ENCODE results near the gene NOP14. TPM values are rescaled to one million over a fixed set of nuclear protein-coding genes. Genes with fewer than 3 reads are reported as not detected.
A peak's percentile ranks its signal among the peaks of the same experiment; 100 is the strongest.

The NOP14 gene
- total RNA-seq, 6 experiments from 2014 or later, result 16.1 to 24.7 (median 19.5) TPM

DNA sequence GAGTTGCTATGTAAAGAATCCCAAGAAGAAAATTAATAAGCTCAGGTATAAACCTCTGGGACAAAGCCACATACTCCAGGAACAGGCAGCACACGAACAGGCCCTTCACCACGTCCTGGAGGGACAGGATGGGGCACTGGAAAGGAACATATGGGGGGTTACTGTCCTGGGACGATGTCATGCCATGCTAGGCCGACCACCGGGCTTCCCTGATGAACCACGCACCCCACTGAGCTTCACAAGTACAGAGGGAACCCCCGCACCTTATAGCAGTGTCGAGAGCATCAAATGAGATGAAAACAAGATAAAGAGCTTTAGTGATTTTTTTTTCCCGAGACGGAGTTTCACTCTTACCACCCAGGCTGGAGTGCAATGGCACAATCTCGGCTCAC is 19.1 kb downstream of the NOP14 start:
- DNase-seq, result peak in 2 of 3 donors; percentile 8 to 24
- Histone ChIP-seq H3K4me1 (peaks cover 0 to 28% (median 13%) of the 10 kb centered on the region in 4 donors), H3K27me3 (no peaks in the 10 kb centered on the region), H3K36me3 (peaks cover 6 to 81% (median 45%) of the 10 kb centered on the region in 4 donors), H3K9me3 (no peaks in the 10 kb centered on the region), H3K4me3 (no peak overlapping the region), H3K27ac (no peak overlapping the region)
- intact Hi-C loops (cut with DNase I), result no loop called here
- no peak for ATAC-seq
- TF ChIP-seq, protein P1, sequence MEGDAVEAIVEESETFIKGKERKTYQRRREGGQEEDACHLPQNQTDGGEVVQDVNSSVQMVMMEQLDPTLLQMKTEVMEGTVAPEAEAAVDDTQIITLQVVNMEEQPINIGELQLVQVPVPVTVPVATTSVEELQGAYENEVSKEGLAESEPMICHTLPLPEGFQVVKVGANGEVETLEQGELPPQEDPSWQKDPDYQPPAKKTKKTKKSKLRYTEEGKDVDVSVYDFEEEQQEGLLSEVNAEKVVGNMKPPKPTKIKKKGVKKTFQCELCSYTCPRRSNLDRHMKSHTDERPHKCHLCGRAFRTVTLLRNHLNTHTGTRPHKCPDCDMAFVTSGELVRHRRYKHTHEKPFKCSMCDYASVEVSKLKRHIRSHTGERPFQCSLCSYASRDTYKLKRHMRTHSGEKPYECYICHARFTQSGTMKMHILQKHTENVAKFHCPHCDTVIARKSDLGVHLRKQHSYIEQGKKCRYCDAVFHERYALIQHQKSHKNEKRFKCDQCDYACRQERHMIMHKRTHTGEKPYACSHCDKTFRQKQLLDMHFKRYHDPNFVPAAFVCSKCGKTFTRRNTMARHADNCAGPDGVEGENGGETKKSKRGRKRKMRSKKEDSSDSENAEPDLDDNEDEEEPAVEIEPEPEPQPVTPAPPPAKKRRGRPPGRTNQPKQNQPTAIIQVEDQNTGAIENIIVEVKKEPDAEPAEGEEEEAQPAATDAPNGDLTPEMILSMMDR (IDR thresholded peaks at IDR 0.05), result no peak
- no peak for TF ChIP-seq POLR2A (IDR thresholded peaks at IDR 0.05)
- 60% methylated on average over 1 of the region's 11 CpGs for WGBS (ENCODE audit: insufficient coverage, low coverage, low lambda C conversion rate, missing lambda C conversion rate)

DNA sequence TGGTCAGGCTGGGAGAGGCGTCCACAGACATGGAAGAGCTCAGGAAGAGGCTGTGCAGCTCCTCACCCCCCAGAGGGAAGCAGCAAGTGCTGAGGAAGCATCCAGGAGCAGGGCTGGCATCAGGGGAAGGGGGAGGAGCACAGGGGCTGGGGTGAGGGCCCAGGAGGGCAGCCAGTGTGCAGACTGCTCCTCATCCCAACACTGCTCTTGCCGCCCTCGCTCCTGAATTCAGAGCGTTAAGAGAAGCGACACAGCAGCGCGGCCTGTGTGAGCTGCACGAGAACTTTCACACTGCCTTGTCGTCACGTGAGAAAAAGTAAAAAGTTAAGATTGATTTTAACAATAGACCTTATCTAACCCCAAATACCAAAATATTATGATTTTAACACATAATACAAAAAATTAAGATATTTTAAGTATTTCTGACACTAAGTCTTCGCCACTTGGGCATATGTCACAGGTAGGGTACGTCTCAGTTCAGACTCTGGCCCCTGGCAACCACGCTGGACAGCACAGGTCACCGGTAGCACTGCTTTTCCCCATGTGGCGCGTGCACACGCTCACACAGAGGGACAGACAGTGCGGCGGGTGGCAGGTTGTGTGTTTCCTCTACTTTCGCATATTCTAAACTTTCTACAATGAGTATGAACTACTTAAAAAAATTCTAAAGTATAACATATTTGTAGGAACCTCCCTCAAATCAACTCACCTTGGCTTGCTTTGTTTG is 19.7 kb downstream of the NOP14 start:
- intact Hi-C loops (cut with DNase I), result no loop called here
- DNase-seq, result peak; percentile 14 to 37 (median 36)
- TF ChIP-seq, protein P1 (IDR thresholded peaks at IDR 0.05), result no peak
- TF ChIP-seq POLR2A (IDR thresholded peaks at IDR 0.05), result no peak
- Histone ChIP-seq H3K4me3 (no peak overlapping the region), H3K36me3 (peaks cover 6 to 87% (median 48%) of the 10 kb centered on the region in 4 donors), H3K27ac (no peak overlapping the region), H3K27me3 (no peaks in the 10 kb centered on the region), H3K9me3 (no peaks in the 10 kb centered on the region), H3K4me1 (peaks cover 0 to 23% (median 10%) of the 10 kb centered on the region in 4 donors)
- ATAC-seq, result no peak
- 95% methylated on average over 18 of the region's 20 CpGs for WGBS (ENCODE audit: insufficient coverage, low coverage, low lambda C conversion rate, missing lambda C conversion rate)

- Histone ChIP-seq H3K36me3 (peaks cover 6 to 94% (median 50%) of the 10 kb centered on the region in 4 donors), H3K27ac (no peak overlapping the region), H3K4me1 (peaks cover 0 to 16% (median 8%) of the 10 kb centered on the region in 4 donors), H3K4me3 (no peak overlapping the region), H3K27me3 (no peaks in the 10 kb centered on the region), H3K9me3 (no peaks in the 10 kb centered on the region)
- DNase-seq (peak; percentile 19 to 49 (median 43)), ATAC-seq (no peak)
- WGBS (ENCODE audit: insufficient coverage, low coverage, low lambda C conversion rate, missing lambda C conversion rate), result 76% methylated on average over 12 of the region's 31 CpGs
- intact Hi-C loops (cut with DNase I), result no loop called here
- TF ChIP-seq POLR2A (IDR thresholded peaks at IDR 0.05), result no peak
- TF ChIP-seq, protein P1 (IDR thresholded peaks at IDR 0.05), result no peak
Measured at GRCh38 chr4:2942532-2943363, 20.5 kb downstream of the NOP14 start.

GRCh38 chr4:2942037-2942531 is 21.1 kb downstream of the NOP14 start:
- WGBS (ENCODE audit: insufficient coverage, low coverage, low lambda C conversion rate, missing lambda C conversion rate), result 87% methylated on average over 9 of the region's 21 CpGs
- Histone ChIP-seq H3K27ac (no peak overlapping the region), H3K27me3 (no peaks in the 10 kb centered on the region), H3K4me3 (no peak overlapping the region), H3K9me3 (no peaks in the 10 kb centered on the region), H3K4me1 (peaks cover 0 to 10% (median 5%) of the 10 kb centered on the region in 4 donors), H3K36me3 (peaks cover 6 to 89% (median 50%) of the 10 kb centered on the region in 4 donors)
- intact Hi-C loops (cut with DNase I), result no loop called here
- ATAC-seq (no peak), DNase-seq (peak; percentile 14 to 39 (median 35))
- TF ChIP-seq POLR2A (IDR thresholded peaks at IDR 0.05), result no peak
